Left renal pelvis (tissue), 4 donors: ENCODE results near the gene ALK. TPM values are rescaled to one million over a fixed set of nuclear protein-coding genes. Genes with fewer than 3 reads are reported as not detected.

ENCODE experiments used
- DNase-seq, 4 donors: peaks; one replicate each; pipeline ENCODE4 v3.0.0-alpha.2; 2013; ENCODE audit warnings: low read depth in 4 of 4, low spot score in 3 of 4
- polyA plus RNA-seq, 4 donors: library from polyadenylated mRNA; unstranded; fragments of 120-200 nt; gene quantifications; one replicate each; pipeline ENCODE4 v1.2.1, GENCODE V29; 2013; ENCODE audit not compliant: insufficient read length in 4 of 4

Gene ALK
- polyA plus RNA-seq, 4 donors, result 0.30 to 1.4 (median 0.54) TPM

DNA sequence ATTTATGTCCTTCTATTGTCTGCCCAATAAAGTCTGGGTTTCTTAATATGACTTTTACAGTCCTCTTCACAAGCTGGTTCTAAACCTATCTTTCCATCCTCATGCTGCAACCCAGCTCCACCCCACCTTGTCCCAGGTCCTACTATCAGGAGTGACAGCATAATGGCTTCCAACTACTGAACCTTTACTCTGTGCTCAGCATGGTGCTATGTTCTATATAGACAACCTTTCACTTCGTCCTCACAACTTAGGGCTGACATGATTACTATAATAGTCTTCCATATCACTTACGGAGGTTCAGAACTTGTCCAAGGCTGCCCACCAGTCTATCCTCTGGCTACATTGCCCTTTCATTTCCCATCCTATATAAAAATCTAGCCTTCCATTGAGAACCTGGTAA is 256.8 kb downstream of the ALK start:
- no peak for DNase-seq

DNA sequence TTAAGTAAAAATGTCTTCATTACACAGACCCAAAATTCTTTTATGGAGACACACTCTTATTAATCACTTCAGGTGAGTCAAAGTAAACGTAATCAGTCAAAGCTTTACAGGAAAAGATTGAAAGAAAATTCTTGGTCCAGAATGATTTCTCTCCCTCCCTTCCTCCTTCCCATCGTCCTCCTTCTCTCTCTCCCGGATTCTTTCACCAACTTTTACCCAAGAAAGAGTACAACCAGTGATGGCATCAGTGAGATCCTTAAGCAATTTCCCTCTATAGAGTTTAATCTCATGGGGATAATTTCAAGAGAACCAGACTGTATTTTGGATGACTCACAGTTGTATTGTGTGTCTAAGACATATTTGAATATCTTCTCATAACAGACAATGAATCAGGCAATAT is 258.1 kb downstream of the ALK start:
- no peak for DNase-seq

GRCh38 chr2:29662861-29663260 is 258.5 kb downstream of the ALK start:
- no peak for DNase-seq

DNA sequence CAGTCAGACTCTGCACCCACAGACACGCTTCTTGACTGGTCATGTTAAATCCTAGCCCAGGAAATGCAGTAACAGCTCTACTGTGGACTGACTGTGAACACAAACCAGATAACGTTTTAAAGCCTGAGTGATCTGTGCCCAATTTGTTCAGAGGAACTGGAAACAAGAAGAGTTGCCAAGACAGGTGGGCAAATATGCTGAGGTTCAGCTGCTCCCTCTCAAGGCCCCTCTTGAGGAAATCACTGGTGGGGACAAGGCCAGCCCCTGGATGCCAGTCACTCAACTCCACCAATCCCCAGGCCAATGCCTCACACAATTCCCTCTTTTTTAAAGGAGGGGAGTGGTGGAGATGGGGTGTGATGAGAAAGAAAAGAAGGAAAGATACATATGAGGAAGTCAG is 261.2 kb downstream of the ALK start:
- no peak for DNase-seq

DNA sequence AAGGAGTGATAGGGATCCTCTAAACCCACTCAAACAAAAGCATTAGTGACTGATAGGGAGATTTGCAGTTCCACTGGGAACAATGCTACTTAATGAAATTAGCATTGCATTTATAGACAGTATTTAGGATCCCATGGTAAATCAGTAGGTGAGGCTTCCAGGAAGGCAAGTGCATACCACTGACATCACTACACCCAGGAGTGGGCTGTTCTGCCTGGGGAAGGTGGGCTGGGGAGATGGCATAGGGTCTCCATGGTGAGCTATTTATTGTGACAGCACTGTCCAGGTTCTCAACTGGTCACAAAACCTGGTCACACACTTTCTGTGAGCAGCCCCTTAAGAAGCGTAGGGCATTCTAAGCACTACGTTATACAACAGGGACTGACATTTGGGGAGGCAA is 262.2 kb downstream of the ALK start:
- DNase-seq, result no peak

- peak in 3 of 4 donors; percentile 6 to 26 (median 12) for DNase-seq
Observed at GRCh38 chr2:29657674-29658073, 263.7 kb downstream of the ALK start.

GRCh38 chr2:29655391-29656086 is 265.8 kb downstream of the ALK start:
- DNase-seq, result no peak

- no peak for DNase-seq
Observed at GRCh38 chr2:29650631-29651097, 270.7 kb downstream of the ALK start.

GRCh38 chr2:29644949-29645348 is 276.4 kb downstream of the ALK start:
- DNase-seq, result no peak

DNA sequence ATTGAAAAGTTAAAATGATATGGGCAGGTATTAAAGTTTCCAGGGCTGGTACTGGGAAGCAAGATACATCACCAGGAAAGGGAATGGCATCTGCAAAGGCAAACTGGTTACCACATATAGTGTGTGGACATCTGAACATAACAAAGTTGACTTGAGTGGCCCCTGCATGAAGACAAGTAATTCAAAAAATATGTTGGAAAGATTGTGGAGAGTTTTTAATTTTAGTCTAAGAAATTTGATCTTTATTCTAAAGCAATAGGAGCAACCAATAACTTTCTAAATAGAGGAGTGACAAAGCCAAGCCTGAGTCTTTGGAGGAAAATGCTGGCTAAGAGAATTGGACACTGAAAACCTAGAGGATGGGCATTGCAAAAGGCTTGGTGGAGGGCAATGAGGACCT is 278.2 kb downstream of the ALK start:
- no peak for DNase-seq

- no peak for DNase-seq
Observed at GRCh38 chr2:29640360-29640759, 281.0 kb downstream of the ALK start.

DNA sequence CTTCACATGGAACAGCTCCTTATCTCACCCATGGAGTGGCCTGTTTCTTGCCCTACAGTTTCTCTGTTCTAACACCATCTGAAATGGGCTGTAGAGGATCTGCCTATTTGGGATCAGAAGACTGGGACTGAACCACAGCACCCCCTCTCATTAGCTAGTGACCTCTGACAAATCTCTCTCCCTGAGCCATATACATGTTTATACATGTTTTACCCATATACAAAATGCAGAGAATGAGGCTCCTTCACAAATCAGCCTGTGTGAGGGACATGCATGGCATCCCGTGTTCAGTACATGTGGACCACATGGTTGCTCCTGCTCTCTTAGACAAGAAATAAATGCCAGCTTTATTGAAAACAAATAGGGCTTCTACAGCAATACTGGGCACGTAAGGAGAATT is 282.7 kb downstream of the ALK start:
- DNase-seq, result no peak

DNA sequence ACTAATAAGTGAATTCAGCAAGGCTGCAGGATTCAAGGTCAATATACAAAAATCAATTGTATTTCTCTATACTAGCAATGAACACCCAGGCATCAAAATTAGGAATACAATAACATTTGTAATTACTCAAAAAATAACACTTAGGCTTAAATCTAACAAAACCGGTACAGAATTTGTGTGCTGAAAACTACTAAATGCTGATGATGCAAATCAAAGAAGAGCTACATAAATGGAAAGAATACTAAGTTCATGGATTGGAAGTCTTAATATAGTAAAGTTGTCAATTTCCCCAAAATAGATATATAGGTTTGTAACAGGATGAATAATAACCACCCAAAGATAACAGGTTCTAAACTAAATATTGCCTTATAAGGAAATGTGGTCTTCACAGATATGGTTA is 286.5 kb downstream of the ALK start:
- no peak for DNase-seq

- no peak for DNase-seq
Observed at GRCh38 chr2:29632018-29632417, 289.4 kb downstream of the ALK start.

GRCh38 chr2:29629495-29629894 is 291.9 kb downstream of the ALK start:
- no peak for DNase-seq

- no peak for DNase-seq
Observed at GRCh38 chr2:29628862-29629261, 292.5 kb downstream of the ALK start.

DNA sequence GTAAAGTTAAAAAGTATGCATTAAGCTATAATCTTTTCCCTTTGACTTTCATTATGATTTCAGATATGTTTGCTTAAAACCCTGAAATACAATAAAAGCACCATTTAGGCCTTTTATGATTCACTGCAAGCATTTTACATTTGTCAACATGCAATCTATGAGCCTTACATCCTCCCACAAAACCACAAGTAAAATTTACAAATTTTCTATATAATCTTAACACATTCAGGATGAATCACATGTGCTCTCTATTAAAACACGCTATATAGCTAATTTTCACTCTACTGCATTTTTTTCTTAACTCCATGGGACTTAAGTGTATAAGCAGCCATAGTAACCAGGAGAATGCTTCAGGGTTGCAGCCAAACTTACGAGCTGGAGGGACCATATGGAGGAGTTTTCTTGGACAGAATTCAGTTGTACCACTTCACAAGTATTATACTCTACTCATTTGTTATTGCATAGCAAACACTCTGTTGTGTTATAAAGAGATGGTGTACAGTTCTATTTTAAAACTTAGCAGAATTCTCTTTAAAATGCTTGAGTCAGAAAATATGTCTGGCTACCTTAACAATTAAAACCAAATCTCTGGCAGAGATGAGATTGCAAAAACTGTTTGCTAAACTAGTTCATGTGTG is 293.2 kb downstream of the ALK start:
- no peak for DNase-seq

DNA sequence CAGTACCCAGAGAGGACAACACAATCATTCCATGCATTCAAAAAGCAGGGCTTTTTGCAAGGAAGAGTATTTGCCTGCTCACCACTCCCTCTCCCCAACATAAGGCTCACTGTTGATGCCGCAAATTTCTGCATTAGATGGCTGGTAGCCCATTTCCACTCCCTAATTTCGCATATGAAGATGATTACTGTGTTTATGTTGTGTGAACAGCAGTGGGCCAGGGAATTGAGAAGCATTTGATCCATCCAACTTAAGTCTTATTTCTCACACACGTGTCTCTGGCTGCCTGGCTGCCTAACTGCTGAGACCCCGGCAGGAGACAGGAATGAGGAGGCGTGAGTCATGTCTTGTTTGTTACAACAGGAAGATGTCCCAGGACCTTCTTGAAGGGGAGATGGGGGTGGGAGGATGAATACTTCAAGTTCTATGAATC is 294.1 kb downstream of the ALK start:
- DNase-seq, result no peak

DNA sequence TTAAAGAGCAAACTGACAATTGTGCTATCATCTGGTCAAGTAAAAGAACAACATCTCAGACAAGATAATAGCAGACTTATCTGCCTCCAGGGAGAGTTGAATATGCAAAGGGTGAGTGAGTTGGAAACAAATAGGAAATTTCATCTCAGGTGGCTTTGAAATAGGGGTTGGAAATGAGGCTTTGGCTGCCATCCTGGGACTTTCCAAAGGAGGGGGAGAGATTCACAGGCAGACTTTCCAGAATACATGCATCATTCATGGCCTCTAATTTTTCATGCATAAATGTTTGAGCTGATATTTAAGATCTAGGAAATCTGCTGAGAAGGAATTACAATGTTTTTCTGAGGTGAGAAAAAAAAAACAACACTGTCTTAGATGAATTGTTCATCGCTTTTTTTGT is 300.5 kb downstream of the ALK start:
- DNase-seq, result no peak

GRCh38 chr2:29619689-29620088 is 301.7 kb downstream of the ALK start:
- no peak for DNase-seq

- no peak for DNase-seq
Observed at GRCh38 chr2:29618024-29618423, 303.4 kb downstream of the ALK start.

DNA sequence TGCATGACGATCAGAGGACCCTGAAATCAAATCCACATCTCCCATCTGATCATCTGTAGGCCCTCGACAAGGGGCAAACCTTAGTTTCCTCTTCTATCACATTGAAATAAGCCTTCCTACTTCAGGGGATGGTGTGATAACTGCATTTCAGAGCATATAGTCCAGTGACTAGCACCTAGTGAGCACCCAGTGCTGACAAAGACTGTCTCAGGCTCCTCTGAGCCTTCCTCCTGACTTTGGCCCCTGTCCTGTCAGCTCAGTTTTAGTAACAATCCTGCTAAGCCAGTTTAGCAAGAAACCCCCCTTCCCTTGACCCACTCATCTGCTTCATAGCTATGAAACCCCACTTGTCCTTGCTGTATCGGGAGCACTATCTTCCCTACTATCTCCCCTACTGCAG is 304.0 kb downstream of the ALK start:
- no peak for DNase-seq
